CD4-positive, alpha-beta T cell treated with Interleukin-1 beta for 1 hour (primary cell): ENCODE results near the gene INPP5J.

Experiments
- DNase-seq, 2 donors: peaks; one replicate each; pipeline ENCODE4 v3.0.0-alpha.2; 2020 to 2022

INPP5J gene

DNA sequence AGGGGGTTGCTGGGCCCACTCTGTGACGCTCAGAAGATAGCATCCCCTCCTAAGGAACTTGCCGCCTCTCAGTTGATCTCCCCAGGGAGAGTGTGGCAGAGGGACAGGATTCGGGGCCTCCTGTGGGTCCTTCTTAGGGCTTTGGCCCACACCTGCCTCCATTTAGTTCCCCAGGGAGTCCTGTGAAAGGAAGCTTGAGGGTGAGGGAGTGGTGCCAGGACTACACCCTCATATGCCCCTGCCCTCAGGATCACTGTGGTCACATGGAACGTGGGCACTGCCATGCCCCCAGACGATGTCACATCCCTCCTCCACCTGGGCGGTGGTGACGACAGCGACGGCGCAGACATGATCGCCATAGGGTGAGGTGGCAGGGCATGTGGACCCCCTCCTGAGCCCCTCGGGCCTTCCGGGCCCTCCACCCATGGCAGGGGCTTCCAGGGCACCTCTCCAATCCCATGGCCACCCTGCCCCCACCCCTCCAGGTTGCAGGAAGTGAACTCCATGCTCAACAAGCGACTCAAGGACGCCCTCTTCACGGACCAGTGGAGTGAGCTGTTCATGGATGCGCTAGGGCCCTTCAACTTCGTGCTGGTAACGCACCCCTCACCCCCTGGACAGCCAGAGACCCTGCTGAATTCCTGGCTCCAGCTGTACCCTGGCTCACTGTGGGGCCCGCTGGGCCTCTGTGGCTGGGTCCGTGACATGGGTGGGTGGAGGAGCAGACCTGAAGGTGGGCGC, 3.5 kb downstream of the INPP5J start:
- DNase-seq, result no peak

DNA sequence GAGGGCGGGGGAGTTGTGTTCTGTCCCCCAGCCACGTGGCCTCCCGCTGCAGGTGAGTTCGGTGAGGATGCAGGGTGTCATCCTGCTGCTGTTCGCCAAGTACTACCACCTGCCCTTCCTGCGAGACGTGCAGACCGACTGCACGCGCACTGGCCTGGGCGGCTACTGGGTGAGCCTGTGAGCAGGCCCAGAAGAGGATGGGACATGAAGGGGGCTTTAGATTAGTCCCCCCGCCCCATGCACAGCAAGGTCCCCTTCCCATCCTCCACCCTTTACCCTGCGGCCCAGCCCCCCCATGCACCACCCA, 4.1 kb downstream of the INPP5J start:
- no peak for DNase-seq

DNA sequence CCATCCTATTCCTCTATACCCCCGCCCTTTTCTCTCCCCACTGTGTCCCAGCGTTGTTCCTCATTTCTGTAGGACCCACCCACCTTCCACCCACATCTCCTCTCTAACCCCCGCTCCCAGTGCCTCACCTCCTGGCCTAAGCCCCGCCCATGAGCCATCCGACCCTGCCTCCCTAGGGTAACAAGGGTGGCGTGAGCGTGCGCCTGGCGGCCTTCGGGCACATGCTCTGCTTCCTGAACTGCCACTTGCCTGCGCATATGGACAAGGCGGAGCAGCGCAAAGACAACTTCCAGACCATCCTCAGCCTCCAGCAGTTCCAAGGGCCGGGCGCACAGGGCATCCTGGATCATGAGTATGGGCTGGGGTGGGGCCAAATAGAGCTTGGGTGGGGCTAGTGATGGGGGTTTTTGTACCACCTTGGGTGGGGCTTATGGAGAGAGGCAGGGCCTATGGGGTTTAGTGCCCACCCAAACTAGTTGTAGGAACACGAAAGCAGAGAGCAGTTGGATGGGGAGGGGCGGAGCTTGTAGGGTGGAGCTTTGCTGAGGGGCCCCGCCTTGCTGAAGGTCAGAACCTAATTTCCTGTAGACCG, 4.5 kb downstream of the INPP5J start:
- DNase-seq, result no peak

DNA sequence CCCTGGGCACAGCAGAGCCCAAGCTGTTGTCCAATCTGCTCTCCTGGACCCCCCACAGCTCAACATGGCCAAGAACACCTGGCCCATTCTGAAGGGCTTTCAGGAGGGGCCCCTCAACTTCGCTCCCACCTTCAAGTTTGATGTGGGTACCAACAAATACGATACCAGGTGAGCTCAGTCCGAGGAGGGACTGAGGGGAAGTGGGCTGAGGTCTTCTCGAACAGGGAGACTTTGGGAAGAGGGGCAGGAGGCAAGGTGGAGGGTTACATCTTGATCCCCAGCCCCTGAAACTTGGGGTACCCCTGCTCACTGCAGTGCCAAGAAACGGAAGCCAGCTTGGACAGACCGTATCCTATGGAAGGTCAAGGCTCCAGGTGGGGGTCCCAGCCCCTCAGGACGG, 5.4 kb downstream of the INPP5J start:
- no peak for DNase-seq

DNA sequence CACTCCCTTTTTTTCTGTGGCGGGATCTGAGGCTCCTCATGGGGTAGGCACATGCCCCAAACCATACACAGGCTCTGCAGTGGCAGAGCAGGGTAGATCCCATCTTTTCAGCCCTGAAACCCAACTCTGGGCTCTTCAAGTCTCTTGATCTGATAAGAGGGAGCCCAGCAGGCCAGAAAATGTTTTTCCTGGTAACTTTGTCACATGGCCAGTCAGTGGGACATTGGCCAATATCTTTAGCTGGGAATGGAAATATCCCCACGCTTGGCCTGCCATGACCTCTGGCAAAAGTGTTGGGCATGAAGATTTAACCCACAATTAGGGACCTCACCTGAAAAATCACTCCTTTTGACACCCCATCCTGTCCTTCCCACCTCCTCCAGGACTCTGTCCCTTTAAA, 8.1 kb downstream of the INPP5J start:
- DNase-seq, result no peak

DNA sequence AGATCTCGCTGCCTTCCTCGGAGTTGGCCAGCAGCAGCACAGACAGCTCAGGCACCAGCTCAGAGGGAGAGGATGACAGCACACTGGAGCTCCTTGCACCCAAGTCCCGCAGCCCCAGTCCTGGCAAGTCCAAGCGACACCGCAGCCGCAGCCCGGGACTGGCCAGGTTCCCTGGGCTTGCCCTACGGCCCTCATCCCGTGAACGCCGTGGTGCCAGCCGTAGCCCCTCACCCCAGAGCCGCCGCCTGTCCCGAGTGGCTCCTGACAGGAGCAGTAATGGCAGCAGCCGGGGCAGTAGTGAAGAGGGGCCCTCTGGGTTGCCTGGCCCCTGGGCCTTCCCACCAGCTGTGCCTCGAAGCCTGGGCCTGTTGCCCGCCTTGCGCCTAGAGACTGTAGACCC, 11.1 kb downstream of the INPP5J start:
- DNase-seq, result no peak

DNA sequence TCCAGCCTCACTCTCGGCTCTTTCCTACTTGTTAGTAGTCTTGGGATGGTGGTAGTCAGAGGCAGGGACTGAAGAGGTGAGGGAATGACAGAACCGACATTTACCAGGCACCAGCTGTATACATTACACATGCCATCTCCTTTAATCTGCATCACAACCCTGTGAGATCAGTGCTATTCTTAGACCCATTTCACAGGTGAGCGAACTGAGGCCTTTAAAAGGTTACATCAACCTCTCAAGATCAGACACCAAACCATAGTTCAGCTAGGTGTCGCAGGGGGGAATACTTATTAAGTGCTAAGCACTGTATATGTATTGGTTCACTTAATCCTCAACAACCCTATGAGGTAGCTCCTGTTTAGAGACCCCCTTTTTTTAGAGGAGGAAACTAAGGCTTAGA, 11.9 kb downstream of the INPP5J start:
- no peak for DNase-seq

DNA sequence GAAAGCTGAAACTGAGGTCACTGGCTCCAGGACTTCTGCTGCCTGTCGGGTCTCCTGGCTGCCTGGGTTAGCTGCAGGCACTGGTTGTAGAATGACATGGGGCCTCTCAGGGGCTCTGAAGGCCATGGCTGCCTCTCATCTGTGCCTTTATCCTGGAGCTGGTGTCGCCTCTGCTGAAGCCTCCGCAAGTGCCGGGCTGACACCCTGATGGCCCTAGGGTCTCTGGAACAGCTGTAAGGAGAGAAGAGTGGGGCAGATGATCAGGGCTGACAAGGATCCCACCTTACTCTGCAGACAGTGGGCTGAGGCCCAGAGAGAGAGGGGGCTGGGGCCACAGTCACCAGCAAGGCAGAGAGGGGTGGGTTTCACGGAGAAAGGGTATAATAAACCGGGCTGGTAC, 12.9 kb downstream of the INPP5J start:
- no peak for DNase-seq

DNA sequence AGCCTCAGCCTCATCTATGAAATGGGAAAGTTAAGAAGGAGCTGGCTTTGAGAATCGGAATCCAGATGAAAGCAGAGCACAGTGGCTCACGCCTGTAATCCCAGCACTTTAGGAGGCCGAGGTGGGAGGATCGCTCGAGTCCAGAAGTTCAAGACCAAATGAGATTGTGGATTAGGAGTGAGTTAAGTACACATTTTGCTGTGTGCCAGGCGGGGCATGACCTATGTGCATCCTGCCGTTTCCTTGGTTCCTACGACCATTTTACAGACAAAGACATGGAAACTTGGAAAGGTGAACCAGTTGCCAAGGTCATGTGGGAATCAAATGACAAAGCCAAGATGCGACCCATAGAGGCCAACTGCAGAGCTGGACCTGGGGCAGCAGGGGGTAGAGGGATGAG, 13.4 kb downstream of the INPP5J start:
- DNase-seq, result no peak

DNA sequence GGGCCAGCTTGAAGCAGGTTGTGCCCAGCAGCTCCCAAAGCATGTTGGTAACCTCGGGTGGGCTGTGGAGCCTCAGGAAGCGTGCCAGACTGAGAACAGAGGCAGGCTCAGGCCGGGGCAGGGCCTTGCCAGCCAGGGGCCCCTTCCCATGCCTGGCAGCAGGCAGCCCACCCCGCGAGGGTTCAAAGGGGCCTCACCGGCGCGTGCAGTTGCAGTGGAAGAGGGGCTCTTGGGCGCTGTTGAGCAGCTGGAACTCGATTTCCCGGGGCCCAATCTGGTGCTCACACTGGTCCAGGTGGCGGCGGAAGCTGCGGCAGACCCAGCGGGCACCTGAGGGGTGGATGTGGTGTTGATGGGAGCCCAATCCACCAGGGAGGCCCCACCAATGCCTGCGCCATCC, 13.9 kb downstream of the INPP5J start:
- DNase-seq, result no peak

DNA sequence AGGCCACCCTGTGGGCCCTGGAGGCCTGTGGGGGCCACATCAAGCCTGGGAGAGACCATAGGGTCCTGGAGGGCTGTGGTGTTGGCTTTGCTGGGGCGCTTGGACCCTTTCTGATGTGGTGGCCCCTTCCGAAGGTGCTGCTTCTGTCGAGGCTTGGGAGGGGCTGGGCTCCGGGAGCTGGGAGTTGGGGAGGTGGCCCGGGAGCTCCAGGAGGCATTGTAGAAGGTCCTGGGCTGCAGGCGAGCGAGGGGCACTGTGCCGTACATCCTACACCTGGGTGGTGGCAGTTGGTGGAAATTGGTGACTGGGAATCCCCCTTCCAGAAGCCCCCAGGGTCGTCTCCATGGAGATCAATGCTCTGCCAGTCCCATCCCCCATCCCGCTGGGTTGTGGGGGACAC, 15.0 kb downstream of the INPP5J start:
- DNase-seq, result no peak

DNA sequence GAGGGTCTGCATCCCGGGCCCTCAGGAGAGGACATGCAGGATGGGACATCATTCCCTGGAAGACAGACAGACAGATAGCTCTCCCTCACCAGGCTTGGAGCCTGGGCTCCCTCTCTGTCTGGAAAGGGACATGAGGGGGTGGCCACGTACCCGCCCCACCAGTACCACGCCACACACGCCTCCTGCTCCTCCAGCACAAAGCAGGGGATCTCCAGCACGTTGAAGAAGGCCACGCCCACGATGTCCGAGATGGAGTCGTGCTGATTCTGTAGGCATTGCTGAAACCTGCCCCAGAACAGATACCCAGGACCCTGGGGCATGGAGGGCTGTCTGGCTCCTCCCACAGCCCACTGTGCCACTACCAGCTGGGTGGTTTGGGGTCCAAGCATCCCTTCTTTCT, 15.4 kb downstream of the INPP5J start:
- no peak for DNase-seq

DNA sequence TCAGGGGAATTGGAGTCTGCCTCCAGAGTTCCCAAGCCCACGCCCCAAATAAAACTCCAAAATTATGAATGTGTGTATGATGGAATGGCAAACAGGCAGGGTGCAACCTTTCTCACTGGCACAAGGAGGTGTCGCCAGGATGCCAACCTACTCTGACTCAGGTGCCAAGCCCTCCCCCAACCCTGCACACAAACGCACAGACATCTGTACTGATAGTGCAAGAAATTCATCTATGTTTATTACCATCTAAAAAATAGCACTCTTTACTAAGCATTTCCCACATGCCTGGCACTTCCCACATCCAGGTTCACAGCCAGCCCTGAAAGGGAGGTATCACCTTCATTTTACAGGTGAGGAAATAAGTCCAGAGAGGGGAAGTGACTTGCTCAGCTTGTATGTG, 16.3 kb downstream of the INPP5J start:
- no peak for DNase-seq

DNA sequence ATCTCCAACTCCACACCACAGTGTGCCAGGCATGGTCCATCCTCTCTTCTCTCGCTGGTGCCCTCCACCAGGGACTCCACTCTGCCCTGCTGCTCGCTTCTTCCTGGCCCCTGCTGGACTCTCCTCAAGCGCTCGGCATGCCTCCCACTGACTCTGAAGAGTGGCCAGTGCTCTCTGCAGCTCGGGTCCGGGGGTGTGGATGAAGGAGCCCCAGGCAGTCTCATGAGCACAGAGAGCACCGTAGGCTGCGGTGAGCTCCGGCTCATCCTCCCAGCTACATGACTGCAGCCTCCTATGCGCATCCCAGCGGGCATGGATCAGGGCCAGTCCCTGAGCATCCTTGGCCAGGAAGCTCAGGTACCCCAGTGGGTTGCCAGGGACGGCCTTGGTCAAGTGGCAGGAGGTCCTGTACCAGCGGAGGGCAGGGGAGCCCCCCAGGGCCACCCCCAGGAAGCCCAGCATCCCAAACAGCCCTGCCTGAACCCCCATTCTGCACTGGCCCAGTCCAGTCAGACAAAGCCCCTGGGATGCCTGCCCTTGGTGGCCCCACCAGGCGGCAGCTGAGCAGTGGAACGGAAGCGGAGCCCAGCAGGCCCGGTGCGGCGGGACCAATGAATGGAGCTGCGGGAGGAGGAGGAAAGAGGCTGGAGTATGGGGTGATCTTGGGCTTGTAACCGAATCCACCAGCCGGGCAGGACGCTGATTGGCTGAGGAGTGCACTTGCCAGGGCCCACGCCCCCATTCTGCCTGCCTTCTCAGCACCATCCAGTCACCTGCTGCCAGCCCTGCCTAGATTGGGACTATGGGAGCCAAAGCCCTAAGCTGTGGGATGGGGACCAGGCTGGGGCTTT, 17.3 kb downstream of the INPP5J start, which contains the start of gene PLA2G3:
Gene PLA2G3 (minus strand): TSS at position 643 of the 851 bp plus-strand sequence. CDS start 154 bp downstream, at position 489.
- no peak for DNase-seq

DNA sequence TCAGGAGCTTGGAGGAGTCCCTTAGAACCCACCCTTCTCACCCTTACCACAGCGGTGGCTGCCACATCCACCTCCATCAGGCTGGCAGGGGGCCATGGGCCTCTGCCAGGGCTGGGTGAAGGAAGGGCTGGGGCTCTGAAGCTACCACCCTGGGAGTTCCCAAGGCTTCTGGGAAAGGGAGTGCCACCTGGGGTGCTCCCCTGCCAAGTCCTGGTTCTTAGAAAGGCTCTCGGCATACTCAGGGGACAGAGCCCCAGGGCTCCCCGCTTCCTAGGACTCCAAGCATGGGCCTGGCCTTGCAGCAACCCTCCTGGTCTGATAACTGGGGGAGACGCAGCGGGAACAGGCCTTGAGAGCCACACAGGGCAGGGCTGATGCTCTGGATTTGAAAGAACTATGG, 18.0 kb downstream of the INPP5J start:
- no peak for DNase-seq

DNA sequence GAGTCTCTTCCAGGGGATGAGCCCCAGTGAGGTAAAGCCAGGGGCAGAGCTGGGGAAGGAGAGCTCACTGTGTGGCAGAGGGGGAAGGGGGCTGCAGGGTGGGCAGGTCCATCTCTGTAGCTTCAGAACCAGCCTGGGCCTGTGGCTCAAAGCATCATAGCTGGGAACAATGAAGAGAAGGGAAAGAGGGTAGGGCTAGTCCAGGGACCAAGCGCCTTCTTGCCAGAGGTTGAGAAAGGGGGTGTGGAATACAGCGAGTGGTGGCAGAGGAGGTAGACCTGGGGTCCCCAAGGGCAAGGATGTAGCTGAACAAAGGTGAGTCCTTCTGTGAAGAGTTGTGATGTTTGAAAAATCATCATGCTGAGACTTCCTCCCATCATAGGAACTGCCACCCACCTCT, 18.8 kb downstream of the INPP5J start:
- no peak for DNase-seq

DNA sequence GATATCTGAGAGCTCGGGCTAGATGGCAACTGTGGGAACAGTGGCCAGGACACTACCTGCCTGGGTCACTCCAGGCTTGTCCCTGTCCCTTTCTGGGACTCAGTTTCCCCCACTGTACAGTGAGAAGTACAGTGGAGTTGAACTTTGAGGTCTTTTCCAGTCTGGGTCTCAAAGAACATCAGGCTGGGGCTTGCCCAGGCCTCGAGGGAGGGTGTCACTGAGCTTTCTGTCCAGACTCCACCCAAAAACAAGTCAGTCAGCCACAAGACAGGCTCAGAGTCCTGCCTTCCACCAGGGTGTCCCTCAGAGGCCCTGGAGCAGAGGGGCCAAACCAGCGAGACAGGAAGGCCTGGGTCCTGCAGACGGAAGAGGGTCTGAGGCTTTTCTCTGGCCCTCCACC, 19.5 kb downstream of the INPP5J start:
- no peak for DNase-seq

DNA sequence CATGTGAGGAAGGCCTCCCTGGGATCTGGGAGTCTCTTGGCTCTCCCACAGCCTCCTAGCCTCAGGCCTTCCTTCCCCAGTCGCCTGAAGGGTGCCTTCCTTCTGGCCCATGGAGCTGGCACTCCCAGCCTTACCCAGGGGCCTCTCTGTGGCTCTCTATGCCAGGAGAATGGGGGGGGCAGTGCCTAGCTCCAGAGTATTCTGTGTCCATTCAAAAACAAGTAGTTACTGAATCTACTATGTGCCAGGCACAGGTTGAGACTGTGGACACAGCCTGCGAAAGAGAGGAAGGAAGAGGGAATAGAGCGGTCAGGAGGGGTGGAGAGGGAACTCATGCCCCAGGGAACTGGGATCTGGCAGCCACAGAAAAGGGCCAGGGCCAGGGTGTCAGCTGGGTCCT, 20.3 kb downstream of the INPP5J start:
- DNase-seq, result no peak

DNA sequence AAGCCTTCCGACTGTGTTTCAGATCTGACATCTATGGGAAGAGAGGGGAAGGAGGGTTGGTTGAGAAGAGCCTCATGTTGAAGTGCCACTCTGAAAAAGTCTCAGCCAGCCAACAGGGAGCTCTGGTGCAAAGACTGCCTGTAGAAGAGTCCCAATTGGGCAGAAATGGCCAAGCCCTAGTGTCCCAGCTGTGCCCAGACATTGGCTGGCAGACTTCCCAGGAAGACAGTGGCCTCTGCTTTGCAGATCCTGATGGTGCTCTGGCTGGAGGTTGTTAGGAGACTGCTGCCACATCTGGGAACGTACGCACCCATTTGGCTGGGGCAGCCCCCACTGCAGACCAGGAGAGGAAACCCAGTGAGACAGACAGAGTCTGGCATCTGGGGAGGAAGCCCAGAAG, 20.8 kb downstream of the INPP5J start:
- no peak for DNase-seq

DNA sequence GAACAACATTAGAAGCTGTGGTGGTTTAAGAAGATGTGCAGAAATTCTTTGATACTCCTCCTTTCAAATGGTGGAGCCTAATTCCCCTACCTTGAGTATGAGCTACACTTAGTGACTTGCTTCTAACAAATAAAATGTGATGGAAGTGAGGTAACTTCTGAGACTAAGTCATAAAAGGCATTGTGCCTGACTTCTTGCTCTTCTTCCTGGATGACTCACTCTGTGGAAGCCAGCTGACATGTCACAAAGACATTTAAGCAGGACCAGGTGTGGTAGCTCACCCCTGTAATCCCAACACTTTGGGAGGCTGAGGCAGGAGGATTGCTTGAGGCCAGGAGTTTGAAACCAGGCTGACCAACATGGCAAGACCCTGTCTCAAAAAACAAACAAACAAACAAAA, 21.5 kb downstream of the INPP5J start:
- DNase-seq, result no peak

DNA sequence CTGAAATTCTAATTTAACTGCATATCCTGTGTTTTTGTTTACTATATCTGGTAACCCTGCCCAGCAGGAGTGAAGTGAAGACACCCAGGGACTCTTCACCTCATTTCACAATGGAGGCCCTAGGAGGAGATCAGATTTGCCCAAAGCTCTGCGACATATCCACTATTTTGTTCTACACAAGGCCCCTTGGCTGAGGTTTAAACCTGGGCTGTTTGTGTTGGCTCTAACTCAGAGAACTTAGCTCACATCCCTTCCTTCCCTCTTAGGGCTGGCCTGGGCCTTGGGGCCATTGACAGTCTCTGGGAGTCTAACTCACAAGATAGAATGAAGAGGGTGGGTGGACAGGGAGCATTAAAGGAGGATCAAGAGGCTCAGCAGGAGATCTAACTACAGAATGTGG, 25.7 kb downstream of the INPP5J start:
- DNase-seq, result no peak

DNA sequence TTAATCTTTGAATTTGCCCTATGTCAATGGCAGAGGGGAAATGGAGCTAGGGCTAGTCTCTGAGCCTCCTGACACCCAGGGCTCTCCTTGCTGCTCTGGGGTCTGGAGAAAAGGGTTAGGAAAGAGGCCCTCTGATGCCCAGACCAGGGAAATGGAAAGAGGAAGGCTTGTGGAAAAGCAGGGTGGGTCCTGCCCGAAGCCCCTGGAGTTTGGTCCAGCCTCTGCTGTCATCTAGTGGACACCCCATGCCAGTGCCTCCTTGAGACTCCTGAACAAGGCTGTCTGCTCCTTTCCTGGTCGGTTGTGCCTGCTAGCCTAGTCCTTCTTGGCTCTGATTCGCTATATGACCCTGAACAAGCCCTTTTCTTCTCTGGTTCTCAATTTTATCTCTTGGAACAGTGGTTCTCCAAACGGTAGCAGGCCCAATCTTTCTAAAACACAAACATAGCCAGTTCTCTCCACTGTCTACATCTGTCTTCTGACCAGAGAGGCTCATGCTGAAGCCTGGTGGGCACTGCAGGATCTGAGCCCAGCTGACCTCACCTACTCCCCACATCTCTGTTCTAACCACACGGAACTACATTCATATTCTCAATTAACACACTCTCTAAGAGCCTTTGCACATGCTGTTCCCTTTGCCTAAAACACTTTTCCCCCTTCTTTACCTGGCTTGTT, 26.3 kb downstream of the INPP5J start:
- DNase-seq, result peak; percentile 29 to 35

DNA sequence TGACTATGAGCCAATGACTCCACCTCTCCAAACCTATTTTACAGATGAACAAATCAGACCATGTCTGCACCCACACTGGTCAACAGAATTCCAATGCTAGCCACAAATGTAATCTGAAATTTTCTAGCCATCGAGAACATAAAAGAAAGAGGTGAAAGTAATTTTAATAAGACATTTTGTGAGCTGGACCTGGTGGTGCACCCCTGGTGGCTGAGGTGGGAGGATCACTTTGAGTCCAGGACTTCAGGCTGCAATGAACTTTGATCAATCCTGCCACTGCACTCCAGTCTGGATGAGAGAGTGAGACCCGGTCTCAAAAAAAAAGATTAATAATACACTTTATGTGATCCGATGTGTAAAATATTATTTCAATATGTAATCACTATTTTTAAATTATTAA, 27.8 kb downstream of the INPP5J start:
- DNase-seq, result no peak

DNA sequence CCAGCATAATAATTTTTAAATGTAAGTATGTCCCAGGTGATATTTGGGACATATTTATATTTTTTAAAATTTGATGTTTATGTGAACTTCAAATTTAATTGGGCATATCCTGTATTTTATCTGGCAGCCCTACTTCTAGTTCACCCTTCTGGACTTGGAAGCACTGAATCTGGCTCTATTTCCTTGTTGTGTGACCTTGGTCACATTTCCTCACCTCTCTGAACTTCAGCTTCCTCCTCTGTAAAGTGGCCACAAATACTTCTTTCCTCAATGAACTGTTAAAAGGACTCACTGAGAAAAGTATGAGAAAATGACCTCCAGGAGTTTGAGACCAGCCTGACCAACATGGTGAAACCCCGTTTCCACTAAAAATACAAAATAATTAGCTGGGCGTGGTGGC, 29.1 kb downstream of the INPP5J start:
- no peak for DNase-seq
